Epithelial cell of proximal tubule (primary cell): ENCODE data around the gene ITPR2. TPM values are rescaled to one million over a fixed set of nuclear protein-coding genes. Genes with fewer than 3 reads are reported as not detected.
"Not testable (repeated sequence)": the region's sequence is repeated elsewhere in the genome, so short reads cannot be mapped to it uniquely, and the experiment has no call there.

Experiments
- DNase-seq: peaks from one replicate; pipeline ENCODE4 v3.0.0-alpha.2; 2011; ENCODE audit warnings: low read depth
- H3K4me3 ChIP-seq: 2 replicates; pipeline ENCODE4 v1.5.1; 2011; ENCODE audit warnings: low read depth, mild to moderate bottlenecking, low read length
- CTCF ChIP-seq: conservative IDR thresholded peaks from 2 replicates; pipeline ENCODE4 v1.5.1; 2012; ENCODE audit warnings: low read depth, mild to moderate bottlenecking, low read length
- total RNA-seq: library from RNA; depleted of rRNA; stranded (reverse); fragments of >200 nt; gene quantifications from 2 replicates; pipeline ENCODE4 v1.2.3, GENCODE V29; 2015

ITPR2 gene
- total RNA-seq, 1 donor from 2014 or later, result 13.5 TPM

DNA sequence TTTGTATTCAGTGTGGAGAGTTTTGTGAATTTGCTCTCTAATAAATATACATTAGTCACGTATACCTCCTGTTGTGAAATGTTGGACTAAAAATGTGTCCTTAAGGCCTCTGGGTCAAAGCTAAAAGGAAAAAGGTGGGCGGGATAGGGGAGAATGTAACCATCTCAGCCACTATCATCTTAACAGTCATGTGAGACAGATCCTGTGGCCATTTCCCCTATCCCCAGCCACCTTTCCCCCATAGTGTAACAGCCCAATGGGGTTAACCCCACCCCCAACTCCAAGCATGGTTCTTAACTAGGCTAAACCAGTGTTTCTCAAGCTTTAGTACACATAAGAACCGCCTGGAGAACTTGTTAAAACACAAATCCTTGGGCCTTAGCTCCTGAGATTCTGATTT is 6.5 kb upstream of the ITPR2 start:
- no peak for TF ChIP-seq CTCF
- DNase-seq, result no peak
- H3K4me3 ChIP-seq, result no peak overlapping the region

DNA sequence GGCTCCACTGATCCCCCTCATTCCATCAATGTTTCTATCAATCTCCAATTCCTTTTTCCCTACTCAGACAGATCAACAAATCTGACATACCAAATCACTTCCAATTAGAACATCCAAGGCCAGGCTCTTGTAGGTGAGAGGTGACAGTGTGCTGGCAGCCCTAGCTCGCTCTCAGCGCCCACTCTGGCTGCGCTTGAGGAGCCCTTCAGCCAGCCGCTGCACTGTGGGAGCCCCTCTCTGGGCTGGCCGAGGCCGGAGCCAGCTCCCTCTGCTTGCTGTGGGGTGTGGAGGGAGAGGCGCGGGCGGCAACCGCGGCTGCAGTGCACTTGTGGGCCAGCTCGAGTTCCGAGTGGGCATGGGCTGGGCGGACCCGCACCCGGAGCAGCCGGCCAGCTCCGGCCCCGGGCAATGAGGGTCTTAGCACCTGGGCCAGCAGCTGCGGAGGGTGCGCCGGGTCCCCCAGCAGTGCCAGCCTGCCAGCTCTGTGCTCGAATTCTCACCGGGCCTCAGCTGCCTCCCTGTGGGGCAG is 6.0 kb upstream of the ITPR2 start:
- H3K4me3 ChIP-seq, result no peak overlapping the region
- TF ChIP-seq CTCF, result no peak
- no peak for DNase-seq

DNA sequence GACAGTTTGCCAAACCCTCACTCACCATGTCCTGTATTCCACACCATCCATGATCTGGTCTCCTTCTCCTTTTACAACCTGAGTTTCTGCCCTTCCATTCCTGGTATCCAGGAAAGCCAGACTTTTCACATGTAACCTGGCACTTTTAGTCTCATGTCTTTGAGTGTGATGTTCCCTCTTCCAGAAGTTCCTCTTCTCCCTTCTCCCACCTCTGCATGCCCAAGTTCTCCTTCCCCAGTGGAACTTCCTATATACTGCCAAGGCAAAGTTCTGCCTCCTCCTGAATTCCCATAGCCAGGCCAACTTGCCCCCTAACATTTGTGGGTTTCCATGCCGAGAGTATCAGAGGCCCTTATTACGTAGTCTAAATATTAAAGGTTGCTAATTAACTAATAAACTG is 3.2 kb upstream of the ITPR2 start:
- no peak for TF ChIP-seq CTCF
- DNase-seq, result no peak
- no peak overlapping the region for H3K4me3 ChIP-seq

- H3K4me3 ChIP-seq, DNase-seq: not testable (repeated sequence)
Measured at GRCh38 chr12:26834503-26835060, 1.6 kb upstream of the ITPR2 start.

DNA sequence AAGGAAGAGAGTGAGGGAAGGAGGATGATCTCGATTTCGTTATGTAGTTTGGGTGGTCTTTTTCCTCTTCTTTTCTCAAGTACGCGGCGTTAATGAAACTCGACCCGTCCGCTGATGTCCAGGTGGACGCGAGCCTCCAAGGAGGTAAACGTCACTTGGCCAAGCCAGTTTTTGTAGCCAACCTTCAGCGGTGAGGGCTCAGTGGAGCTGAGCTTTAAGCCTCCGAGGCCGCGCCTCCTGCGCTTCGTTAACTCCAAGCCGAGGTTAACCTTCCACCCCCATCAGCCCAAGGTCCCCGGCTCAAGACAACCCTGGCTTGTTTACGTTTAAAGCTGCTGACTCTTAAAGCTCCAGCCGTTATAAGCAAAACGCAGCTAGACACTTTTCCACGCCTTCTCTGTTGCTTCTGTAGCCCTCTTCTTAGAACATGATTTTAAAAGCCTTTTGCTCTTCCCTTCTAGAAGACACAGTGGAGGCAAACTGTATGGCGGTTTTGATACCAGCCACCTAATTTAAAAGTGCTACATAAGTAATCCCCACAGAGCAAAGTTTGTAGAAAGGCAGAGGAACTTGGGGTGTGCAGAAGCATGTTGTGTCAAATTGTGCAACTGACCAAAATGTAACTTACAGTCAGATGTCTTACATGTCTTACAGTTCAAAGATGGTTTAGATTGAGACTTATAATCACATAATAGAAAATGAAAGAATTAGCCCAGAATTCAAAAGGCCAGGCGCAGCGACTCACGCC is 923 bp upstream of the ITPR2 start:
- no peak for DNase-seq
- peak overlapping the region; percentile 68 for H3K4me3 ChIP-seq

GRCh38 chr12:26831951-26832821 is 808 bp downstream of the ITPR2 start:
- DNase-seq, result no peak
- TF ChIP-seq CTCF, result no peak
- H3K4me3 ChIP-seq, result peak overlapping the region; percentile 68

More for the DNA sequence above, 923 bp upstream of the ITPR2 start:
- TF ChIP-seq CTCF, result no peak
